Mesothelial cell of epicardium (in vitro differentiated cells): ENCODE measurements around the gene SALL3. TPM values are rescaled to one million over a fixed set of nuclear protein-coding genes. Genes with fewer than 3 reads are reported as not detected.

Source experiments
- DNase-seq, 2 experiments: peaks; one replicate each; pipeline ENCODE4 v3.0.0; 2021; ENCODE audit warnings: low spot score in 2 of 2; ENCODE audit not compliant: unreplicated experiment in 2 of 2
- H3K27ac Mint-ChIP-seq: 2 replicates; pipeline ENCODE4 v1.8.0; 2021; ENCODE audit warnings: mixed read lengths
- H3K27me3 Mint-ChIP-seq: 2 replicates; pipeline ENCODE4 v1.8.0; 2021; ENCODE audit warnings: low read depth, mixed read lengths
- H3K36me3 Mint-ChIP-seq: 2 replicates; pipeline ENCODE4 v1.8.0; 2021; ENCODE audit warnings: mixed read lengths
- H3K4me1 Mint-ChIP-seq: 2 replicates; pipeline ENCODE4 v1.8.0; 2021; ENCODE audit warnings: mixed read lengths
- H3K4me3 Mint-ChIP-seq: 2 replicates; pipeline ENCODE4 v1.8.0; 2021; ENCODE audit warnings: mild to moderate bottlenecking, moderate library complexity, mixed read lengths
- H3K9me3 Mint-ChIP-seq: 2 replicates; pipeline ENCODE4 v1.8.0; 2021; ENCODE audit warnings: mixed read lengths
- total RNA-seq: library from RNA; stranded (reverse); gene quantifications from 3 replicates; pipeline ENCODE4 v1.2.1, GENCODE V29; 2021
- TF ChIP-seq, protein P1 (sequence below): fragments of 200-600 bp; sonication (generic); IDR thresholded peaks from one replicate; pipeline ENCODE4 v1.5.0; 2021; ENCODE audit warnings: antibody characterized with exemption; ENCODE audit not compliant: unreplicated experiment

Gene SALL3
- total RNA-seq, 1 donor from 2014 or later, result 0.31 TPM

DNA sequence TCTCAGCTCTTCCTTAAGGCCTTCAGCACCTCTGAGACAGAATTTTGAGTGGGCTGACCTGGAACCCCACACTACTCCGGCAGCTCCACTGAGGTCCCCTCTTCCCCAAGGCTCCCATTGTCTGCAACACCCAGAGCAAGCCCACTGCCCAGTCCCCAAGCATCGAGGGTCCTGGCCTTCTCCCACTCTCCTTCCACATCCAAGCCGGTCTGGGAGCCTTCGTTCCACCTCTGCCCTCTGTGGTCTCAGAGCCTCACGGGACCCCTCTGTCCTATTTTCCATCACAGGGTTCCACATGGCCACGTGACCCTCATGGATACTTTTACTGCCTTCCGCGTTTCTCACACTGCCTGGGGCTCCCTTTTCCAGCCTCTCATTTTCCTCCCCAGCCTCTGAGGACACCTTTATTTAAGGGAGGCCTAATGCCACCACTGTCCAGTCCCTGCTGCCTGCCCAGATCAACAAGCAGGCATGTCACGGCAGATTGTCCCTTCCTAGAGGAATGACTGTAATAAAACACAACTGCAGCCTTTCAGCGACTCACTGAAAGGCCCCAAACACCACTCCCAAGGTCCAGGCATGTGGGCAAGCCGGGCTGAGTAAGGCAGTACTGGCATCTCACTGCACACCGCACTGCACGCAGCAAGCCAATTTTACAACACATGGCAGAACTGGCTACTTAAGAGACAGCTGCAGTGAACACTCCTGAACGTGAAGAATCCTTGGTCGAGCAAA is 7.9 kb upstream of the SALL3 start:
- Mint-ChIP-seq H3K36me3 (no peaks in the 10 kb centered on the region), H3K4me1 (peaks cover 7% of the 10 kb centered on the region)
- DNase-seq, result no peak

DNA sequence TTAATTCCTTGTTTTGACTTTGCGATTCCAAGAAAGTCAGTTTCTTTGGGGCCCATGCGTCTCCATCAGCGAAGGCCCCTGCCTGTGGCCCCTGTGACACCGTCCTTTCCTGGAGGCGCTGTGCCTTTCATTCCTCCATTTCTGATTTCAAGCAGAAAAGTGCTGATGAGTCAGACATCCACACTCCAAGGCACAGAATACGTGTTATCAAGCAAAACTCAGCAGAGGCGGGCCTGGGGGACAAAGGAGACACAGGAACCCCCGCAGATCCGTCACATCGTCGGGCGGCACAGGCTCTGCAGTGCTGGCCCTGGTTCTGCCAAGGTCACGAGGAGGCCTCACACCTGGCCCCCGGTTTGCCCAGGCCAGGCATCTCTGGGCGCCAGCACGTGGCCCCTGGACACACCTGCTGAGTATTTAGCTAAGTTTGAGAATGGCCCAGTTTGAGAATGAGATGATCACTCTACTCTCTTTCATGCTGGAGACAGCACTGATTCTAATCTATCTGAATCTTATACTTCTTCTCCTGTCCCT is 7.2 kb upstream of the SALL3 start:
- H3K27ac Mint-ChIP-seq, result no peak overlapping the region
- TF ChIP-seq, protein P1, sequence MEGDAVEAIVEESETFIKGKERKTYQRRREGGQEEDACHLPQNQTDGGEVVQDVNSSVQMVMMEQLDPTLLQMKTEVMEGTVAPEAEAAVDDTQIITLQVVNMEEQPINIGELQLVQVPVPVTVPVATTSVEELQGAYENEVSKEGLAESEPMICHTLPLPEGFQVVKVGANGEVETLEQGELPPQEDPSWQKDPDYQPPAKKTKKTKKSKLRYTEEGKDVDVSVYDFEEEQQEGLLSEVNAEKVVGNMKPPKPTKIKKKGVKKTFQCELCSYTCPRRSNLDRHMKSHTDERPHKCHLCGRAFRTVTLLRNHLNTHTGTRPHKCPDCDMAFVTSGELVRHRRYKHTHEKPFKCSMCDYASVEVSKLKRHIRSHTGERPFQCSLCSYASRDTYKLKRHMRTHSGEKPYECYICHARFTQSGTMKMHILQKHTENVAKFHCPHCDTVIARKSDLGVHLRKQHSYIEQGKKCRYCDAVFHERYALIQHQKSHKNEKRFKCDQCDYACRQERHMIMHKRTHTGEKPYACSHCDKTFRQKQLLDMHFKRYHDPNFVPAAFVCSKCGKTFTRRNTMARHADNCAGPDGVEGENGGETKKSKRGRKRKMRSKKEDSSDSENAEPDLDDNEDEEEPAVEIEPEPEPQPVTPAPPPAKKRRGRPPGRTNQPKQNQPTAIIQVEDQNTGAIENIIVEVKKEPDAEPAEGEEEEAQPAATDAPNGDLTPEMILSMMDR, result no peak
- H3K4me1 Mint-ChIP-seq, result peaks cover 7% of the 10 kb centered on the region
- no peak overlapping the region for H3K4me3 Mint-ChIP-seq
- DNase-seq, result no peak
- no peaks in the 10 kb centered on the region for H3K9me3 Mint-ChIP-seq
- peaks cover 93% of the 10 kb centered on the region for H3K27me3 Mint-ChIP-seq
- no peaks in the 10 kb centered on the region for H3K36me3 Mint-ChIP-seq

More for the DNA sequence above, 7.9 kb upstream of the SALL3 start:
- Mint-ChIP-seq H3K4me3 (no peak overlapping the region), H3K9me3 (no peaks in the 10 kb centered on the region), H3K27ac (no peak overlapping the region), H3K27me3 (peaks cover 88% of the 10 kb centered on the region)
- TF ChIP-seq, protein P1, result no peak

DNA sequence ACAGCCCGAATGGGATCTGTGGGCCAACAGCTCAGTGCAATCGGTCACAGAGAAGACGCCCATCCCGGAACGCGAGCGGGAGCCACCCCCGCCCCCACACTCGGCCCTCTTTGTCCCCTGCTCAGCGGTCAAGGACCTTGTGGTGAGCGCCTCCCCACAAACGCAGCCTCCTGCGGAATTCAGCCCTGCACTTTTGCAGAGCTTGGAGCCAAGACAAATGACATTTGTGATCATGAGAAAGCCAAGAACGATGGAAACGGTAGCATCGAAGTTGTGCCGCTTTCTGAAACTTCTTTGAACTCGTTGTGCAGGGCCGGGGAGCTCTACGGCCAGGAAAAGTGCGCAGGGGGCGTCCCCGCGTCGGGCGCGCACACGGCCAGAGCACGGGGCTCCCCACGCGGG is 6.7 kb upstream of the SALL3 start:
- H3K4me1 Mint-ChIP-seq, result peaks cover 7% of the 10 kb centered on the region
- peaks cover 93% of the 10 kb centered on the region for H3K27me3 Mint-ChIP-seq
- H3K4me3 Mint-ChIP-seq, result peak overlapping the region; percentile 20
- no peaks in the 10 kb centered on the region for H3K36me3 Mint-ChIP-seq
- TF ChIP-seq, protein P1, result no peak
- no peak overlapping the region for H3K27ac Mint-ChIP-seq
- H3K9me3 Mint-ChIP-seq, result no peaks in the 10 kb centered on the region
- DNase-seq, result no peak

DNA sequence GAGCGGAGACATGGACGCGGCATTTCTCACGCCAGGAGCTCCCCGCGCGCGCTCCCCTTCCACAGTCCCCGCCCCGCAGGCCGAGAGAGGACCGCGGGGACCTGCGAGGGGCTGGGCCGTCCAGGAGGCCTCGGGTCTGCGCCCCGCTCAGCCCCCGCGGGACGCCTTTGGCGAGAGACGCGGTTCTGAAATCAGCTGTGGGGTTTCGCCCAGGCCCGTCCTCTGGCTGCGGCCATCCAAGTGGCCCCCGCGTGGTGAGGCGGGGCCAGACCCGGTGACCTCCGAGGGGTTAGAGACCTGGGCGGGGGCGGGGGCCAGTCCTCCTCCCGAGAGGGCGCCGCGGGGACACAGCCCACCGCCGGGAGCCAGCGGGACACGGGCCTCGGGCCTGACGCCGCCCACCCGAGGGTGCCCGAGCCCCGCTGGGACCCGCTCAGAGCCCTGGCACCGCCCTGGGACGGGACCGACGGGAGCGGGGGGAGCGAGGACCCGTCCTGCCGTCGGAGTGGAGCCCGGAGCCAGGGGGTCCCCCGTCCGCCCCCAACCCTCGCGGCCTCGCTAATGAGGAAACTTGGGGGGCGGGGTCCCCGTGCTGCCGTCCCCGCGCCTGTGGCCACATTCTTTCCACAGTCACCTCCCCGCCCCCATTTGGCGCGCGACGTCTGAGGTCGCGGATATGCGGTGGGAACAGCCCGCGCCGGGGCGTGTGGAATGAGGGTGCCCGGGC is 6.1 kb upstream of the SALL3 start:
- no peak overlapping the region for H3K4me3 Mint-ChIP-seq

DNA sequence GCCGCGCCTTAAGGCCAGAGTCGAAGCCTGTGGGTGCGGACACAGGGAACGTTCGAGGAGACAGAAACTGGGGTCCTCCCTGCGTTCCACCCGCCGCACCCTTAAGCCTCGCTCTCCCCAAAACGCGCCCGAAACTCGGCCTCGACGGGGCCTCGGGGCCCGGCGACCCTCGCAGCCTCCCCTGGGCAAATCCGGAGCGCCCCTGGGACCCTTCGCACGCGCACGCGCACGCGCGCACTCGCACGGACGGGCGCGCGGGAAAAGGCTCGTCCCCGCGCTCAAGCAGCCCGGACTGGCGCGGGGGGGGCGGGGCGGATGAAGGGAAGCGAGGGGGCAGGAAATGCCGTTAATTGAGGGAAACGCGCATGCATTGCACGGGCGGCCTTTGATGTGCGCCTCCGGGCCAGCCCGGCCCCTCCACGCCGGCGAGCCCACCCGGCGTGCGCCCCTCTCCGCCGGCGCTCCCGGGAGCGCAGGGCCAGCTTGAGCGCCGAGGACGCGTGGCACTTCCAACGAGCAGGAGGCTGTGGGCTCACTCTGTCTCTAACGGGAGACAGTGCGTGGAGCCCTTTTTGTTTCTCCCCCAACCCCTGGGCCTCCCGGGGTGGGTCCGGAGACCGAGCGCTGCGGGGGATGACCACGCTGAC is 5.4 kb upstream of the SALL3 start:
- peaks cover 87% of the 10 kb centered on the region for H3K27me3 Mint-ChIP-seq

More for the DNA sequence above, 6.1 kb upstream of the SALL3 start:
- Mint-ChIP-seq H3K4me1 (peaks cover 9% of the 10 kb centered on the region), H3K27me3 (peaks cover 92% of the 10 kb centered on the region), H3K9me3 (no peaks in the 10 kb centered on the region), H3K36me3 (no peaks in the 10 kb centered on the region), H3K27ac (no peak overlapping the region)
- DNase-seq, result no peak
- TF ChIP-seq, protein P1, result no peak

More for the DNA sequence above, 5.4 kb upstream of the SALL3 start:
- no peaks in the 10 kb centered on the region for H3K36me3 Mint-ChIP-seq
- no peak overlapping the region for H3K27ac Mint-ChIP-seq
- DNase-seq, result no peak
- H3K9me3 Mint-ChIP-seq, result no peaks in the 10 kb centered on the region
- H3K4me3 Mint-ChIP-seq, result no peak overlapping the region
- H3K4me1 Mint-ChIP-seq, result peaks cover 10% of the 10 kb centered on the region
- TF ChIP-seq, protein P1, result no peak
